K562 (cell line): Measurements from ENCODE around the gene TCFL5. TPM values are rescaled to one million over a fixed set of nuclear protein-coding genes. Genes with fewer than 3 reads are reported as not detected.

ENCODE experiments used
- ARID2 ChIP-seq: fragments of 450-650 bp; IDR thresholded peaks from 2 replicates; pipeline ENCODE4 v1.6.1; 2017; ENCODE audit warnings: antibody characterized with exemption, mild to moderate bottlenecking
- CC2D1A ChIP-seq: fragments of 450-650 bp; IDR thresholded peaks from 2 replicates; pipeline ENCODE4 v1.6.1; 2017; ENCODE audit warnings: mild to moderate bottlenecking
- CCAR2 ChIP-seq: fragments of 200-400 bp; formaldehyde crosslinking; IDR thresholded peaks from 2 replicates; pipeline ENCODE4 v1.6.1; 2017; ENCODE audit warnings: mild to moderate bottlenecking, low read depth, low read length
- CTCFL ChIP-seq: IDR thresholded peaks from 2 replicates; pipeline ENCODE4 v1.6.1; 2011; ENCODE audit warnings: borderline replicate concordance, low read depth, mild to moderate bottlenecking, moderate library complexity, low read length; ENCODE audit not compliant: insufficient read depth, poor library complexity, severe bottlenecking
- GMEB1 ChIP-seq: fragments of 250-450 bp; sonication (Bioruptor Pico); IDR thresholded peaks from 2 replicates; pipeline ENCODE4 v1.4.0; 2020; ENCODE audit warnings: mild to moderate bottlenecking
- KLF16 ChIP-seq: IDR thresholded peaks from 2 replicates; pipeline ENCODE4 v1.6.1; 2016; ENCODE audit warnings: antibody characterized with exemption
- MAZ ChIP-seq, 2 experiments: fragments of 450-650 bp in 1 of 2; sonication (generic) in 1 of 2; formaldehyde crosslinking; IDR thresholded peaks in 1 of 2; conservative IDR thresholded peaks in 1 of 2; 2 replicates each; pipeline versions ENCODE4 v1.4.0 to v1.5.0; 2020; ENCODE audit warnings: mild to moderate bottlenecking in 1 of 2, missing genetic modification reagents in 1 of 2
- MYBL2 ChIP-seq, 2 experiments: fragments of 450-650 bp in 1 of 2; sonication (generic) in 1 of 2; formaldehyde crosslinking in 1 of 2; IDR thresholded peaks; 2 replicates each; pipeline versions ENCODE4 v1.6.1 to v1.8.1; 2017 to 2022; ENCODE audit warnings: borderline replicate concordance in 1 of 2, inconsistent platforms in 1 of 2, low read depth in 1 of 2, mild to moderate bottlenecking in 1 of 2, missing genetic modification reagents in 1 of 2, moderate library complexity in 1 of 2
- RBFOX2 ChIP-seq: fragments of 200-400 bp; formaldehyde crosslinking; IDR thresholded peaks from 2 replicates; pipeline ENCODE4 v1.6.1; 2017; ENCODE audit warnings: low read depth, mild to moderate bottlenecking, low read length, moderate library complexity
- REST ChIP-seq, 2 experiments: fragments of 450-650 bp; formaldehyde crosslinking in 1 of 2; IDR thresholded peaks; 2 replicates each; pipeline versions ENCODE4 v1.4.0 to v1.6.1; 2014 to 2020; ENCODE audit warnings: mild to moderate bottlenecking in 2 of 2, borderline replicate concordance in 1 of 2, low read depth in 1 of 2
- SMARCA4 ChIP-seq: fragments of 450-650 bp; IDR thresholded peaks from 2 replicates; pipeline ENCODE4 v1.6.1; 2016
- SMC3 ChIP-seq: conservative IDR thresholded peaks from 2 replicates; pipeline ENCODE4 v1.6.1; 2011; ENCODE audit warnings: low read depth, low read length, improper control_type of control experiment; ENCODE audit not compliant: insufficient read depth
- STAG1 ChIP-seq: sonication (generic); formaldehyde crosslinking; IDR thresholded peaks from 2 replicates; pipeline ENCODE4 v1.5.0; 2020; ENCODE audit warnings: missing genetic modification reagents, borderline replicate concordance
- TAF9B ChIP-seq: fragments of 450-650 bp; IDR thresholded peaks from 2 replicates; pipeline ENCODE4 v1.6.1; 2018; ENCODE audit warnings: mild to moderate bottlenecking; ENCODE audit not compliant: partially characterized antibody
- TGIF2 ChIP-seq: sonication (generic); formaldehyde crosslinking; IDR thresholded peaks from 2 replicates; pipeline ENCODE4 v1.8.1; 2022; ENCODE audit warnings: mild to moderate bottlenecking, missing genetic modification reagents, moderate library complexity
- polyA plus RNA-seq, 8 experiments: library from polyadenylated mRNA; depleted of rRNA in 4 of 8; stranded (reverse) in 5 of 8; unstranded in 3 of 8; fragments of >200 nt; fragmentation: Nextera tagmentation in 2 of 8; fragmentation: Illumina TruSeq in 1 of 8; extraction: Ambion mirVana in 2 of 8; extraction: Trizol in 1 of 8; gene quantifications; 2 replicates each; pipeline versions ENCODE4 v1.2.1 to v1.2.3, GENCODE V29; 2011 to 2014; ENCODE audit warnings: inconsistent platforms in 1 of 8, missing spikeins in 1 of 8
- total RNA-seq, 7 experiments: library from RNA; depleted of rRNA in 6 of 7; stranded (reverse); fragments of >200 nt in 6 of 7; fragmentation: Illumina TruSeq in 2 of 7; extraction: Trizol in 2 of 7; gene quantifications; 2 replicates each; pipeline versions ENCODE4 v1.2.1 to v1.2.3, GENCODE V29; 2011 to 2021; ENCODE audit warnings: low replicate concordance in 1 of 7

The TCFL5 gene
- total and polyA plus RNA-seq, 9 of the 15 experiments (the other 6 are each of a cell fraction or from before 2014, with no cell fraction given), result 1.00 to 12.6 (median 9.1) TPM

- TF ChIP-seq GMEB1 (CRISPR knock-in tag), result no peak
- 0 out of 4 replicates have a peak, but pooled peaks of 1 of the 2 experiments have one; percentile 39 for TF ChIP-seq MAZ (CRISPR knock-in tag; conservative IDR thresholded peaks at IDR 0.05 in 1 of 2, IDR thresholded peaks at IDR 0.05 in 1 of 2)
- TF ChIP-seq CC2D1A, result peak; percentile 40; the same call in 1 of the 2 replicates
- peak; percentile 76; the same call in 1 of the 2 replicates for TF ChIP-seq REST (IDR thresholded peaks at IDR 0.05; ENCODE audit: borderline replicate concordance)
- no peak for TF ChIP-seq REST (CRISPR knock-in tag; IDR thresholded peaks at IDR 0.05; ENCODE audit: low read depth)
- peak; percentile 73 for TF ChIP-seq CTCFL
- peak; percentile 51; the same call in 1 of the 2 replicates for TF ChIP-seq STAG1 (CRISPR knock-in tag)
- TF ChIP-seq ARID2, result peak; percentile 70
- peak; percentile 74 for TF ChIP-seq SMC3
- TF ChIP-seq RBFOX2, result no peak
- no peak for TF ChIP-seq TAF9B
- no peak for TF ChIP-seq CCAR2
- no peak for TF ChIP-seq MYBL2 (IDR thresholded peaks at IDR 0.05; ENCODE audit: low read depth)
- TF ChIP-seq MYBL2 (CRISPR knock-in tag; IDR thresholded peaks at IDR 0.05; ENCODE audit: borderline replicate concordance), result no peak
- TF ChIP-seq KLF16, result 0 out of 2 replicates have a peak, but pooled peaks have one; percentile 13
- no peak for TF ChIP-seq SMARCA4
- no peak for TF ChIP-seq TGIF2 (CRISPR knock-in tag)
Observed at GRCh38 chr20:62808211-62808865, 53.3 kb downstream of the TCFL5 start (continued).
